ENCODE data around the gene DPEP2. TPM values are rescaled to one million over a fixed set of nuclear protein-coding genes. Genes with fewer than 3 reads are reported as not detected.
"Not testable (repeated sequence)": the region's sequence is repeated elsewhere in the genome, so short reads cannot be mapped to it uniquely, and the experiment has no call there.

DPEP2 gene
- total RNA-seq, 1 donor from 2014 or later: not detected

- Mint-ChIP-seq H3K4me3 (ENCODE audit: unreplicated experiment) (no peak overlapping the region), H3K36me3 (ENCODE audit: low read depth, unreplicated experiment) (peaks cover under 1% of the 10 kb centered on the region), H3K4me1 (ENCODE audit: low read depth, unreplicated experiment) (peaks cover 4% of the 10 kb centered on the region), H3K27me3 (ENCODE audit: low read depth, unreplicated experiment) (peaks cover 15% of the 10 kb centered on the region), H3K27ac (ENCODE audit: unreplicated experiment) (no peak overlapping the region), H3K9me3 (ENCODE audit: unreplicated experiment) (no peaks in the 10 kb centered on the region)
- Histone ChIP-seq H2AFZ (ENCODE audit: low read depth, low read length) (no peak overlapping the region), H3K36me3 (ENCODE audit: insufficient read depth, low read length) (no peaks in the 10 kb centered on the region), H3K9ac (ENCODE audit: low read length) (no peak overlapping the region), H3K4me3 (ENCODE audit: insufficient read depth, low read depth, low read length) (no peak overlapping the region), H3K4me2 (ENCODE audit: low read length) (no peak overlapping the region), H3K27me3 (ENCODE audit: insufficient read depth, low read length) (peaks cover 3% of the 10 kb centered on the region), H3K79me2 (ENCODE audit: insufficient read depth, low read length) (no peaks in the 10 kb centered on the region), H3K27ac (ENCODE audit: low read depth, low read length) (no peak overlapping the region), H3K9me3 (ENCODE audit: insufficient read depth, low read depth, low read length) (no peaks in the 10 kb centered on the region), H3K4me1 (ENCODE audit: insufficient read depth, low read length) (no peaks in the 10 kb centered on the region), H4K20me1 (ENCODE audit: insufficient read depth, low read length) (no peaks in the 10 kb centered on the region)
- FAIRE-seq: no peak
- DNase-seq (ENCODE audit: low read depth): no peak
- TF ChIP-seq EZH2 (IDR thresholded peaks at IDR 0.05; ENCODE audit: insufficient read depth, low read length) (no peak), CTCF (IDR thresholded peaks at IDR 0.05; ENCODE audit: insufficient read depth, low read depth, low read length) (no peak)
Observed at GRCh38 chr16:67996666-67997065, 2.6 kb downstream of the DPEP2 start.

GRCh38 chr16:67995423-67995822 is 3.9 kb downstream of the DPEP2 start:
- DNase-seq (ENCODE audit: low read depth) (no peak), FAIRE-seq (no peak)
- no peaks in the 10 kb centered on the region for H3K36me3 ChIP-seq (ENCODE audit: insufficient read depth, low read length)
- H3K79me2 ChIP-seq (ENCODE audit: insufficient read depth, low read length): no peaks in the 10 kb centered on the region
- H3K4me1 Mint-ChIP-seq (ENCODE audit: low read depth, unreplicated experiment): peaks cover 3% of the 10 kb centered on the region
- peaks cover 23% of the 10 kb centered on the region for H3K27me3 Mint-ChIP-seq (ENCODE audit: low read depth, unreplicated experiment)
- no peak overlapping the region for H3K4me3 Mint-ChIP-seq (ENCODE audit: unreplicated experiment)
- H3K36me3 Mint-ChIP-seq (ENCODE audit: low read depth, unreplicated experiment): peaks cover 2% of the 10 kb centered on the region
- TF ChIP-seq CTCF (IDR thresholded peaks at IDR 0.05; ENCODE audit: insufficient read depth, low read depth, low read length): no peak
- TF ChIP-seq EZH2 (IDR thresholded peaks at IDR 0.05; ENCODE audit: insufficient read depth, low read length): no peak
- H3K4me3 ChIP-seq (ENCODE audit: insufficient read depth, low read depth, low read length): no peak overlapping the region
- no peak overlapping the region for H3K27ac ChIP-seq (ENCODE audit: low read depth, low read length)
- no peaks in the 10 kb centered on the region for H3K9me3 Mint-ChIP-seq (ENCODE audit: unreplicated experiment)
- H3K27me3 ChIP-seq (ENCODE audit: insufficient read depth, low read length): peaks cover 3% of the 10 kb centered on the region
- H4K20me1 ChIP-seq (ENCODE audit: insufficient read depth, low read length): no peaks in the 10 kb centered on the region
- no peak overlapping the region for H3K27ac Mint-ChIP-seq (ENCODE audit: unreplicated experiment)
- no peaks in the 10 kb centered on the region for H3K9me3 ChIP-seq (ENCODE audit: insufficient read depth, low read depth, low read length)
- no peak overlapping the region for H3K9ac ChIP-seq (ENCODE audit: low read length)
- H3K4me1 ChIP-seq (ENCODE audit: insufficient read depth, low read length): no peaks in the 10 kb centered on the region
- no peak overlapping the region for H3K4me2 ChIP-seq (ENCODE audit: low read length)
- H2AFZ ChIP-seq (ENCODE audit: low read depth, low read length): no peak overlapping the region

- H3K9ac ChIP-seq (ENCODE audit: low read length); FAIRE-seq; H3K4me2 ChIP-seq (ENCODE audit: low read length); H3K27ac Mint-ChIP-seq (ENCODE audit: unreplicated experiment); H3K79me2 ChIP-seq (ENCODE audit: insufficient read depth, low read length); H3K4me3 Mint-ChIP-seq (ENCODE audit: unreplicated experiment); H3K9me3 Mint-ChIP-seq (ENCODE audit: unreplicated experiment); H3K27me3 ChIP-seq (ENCODE audit: insufficient read depth, low read length); H3K36me3 Mint-ChIP-seq (ENCODE audit: low read depth, unreplicated experiment); H3K9me3 ChIP-seq (ENCODE audit: insufficient read depth, low read depth, low read length); H3K4me3 ChIP-seq (ENCODE audit: insufficient read depth, low read depth, low read length); DNase-seq (ENCODE audit: low read depth); H3K4me1 ChIP-seq (ENCODE audit: insufficient read depth, low read length); H3K4me1 Mint-ChIP-seq (ENCODE audit: low read depth, unreplicated experiment); H4K20me1 ChIP-seq (ENCODE audit: insufficient read depth, low read length); H3K27ac ChIP-seq (ENCODE audit: low read depth, low read length); H3K36me3 ChIP-seq (ENCODE audit: insufficient read depth, low read length): not testable (repeated sequence)
- peak overlapping the region; percentile 59 for H2AFZ ChIP-seq (ENCODE audit: low read depth, low read length)
- H3K27me3 Mint-ChIP-seq (ENCODE audit: low read depth, unreplicated experiment): peaks cover 29% of the 10 kb centered on the region
Observed at GRCh38 chr16:67994040-67994408, 5.3 kb downstream of the DPEP2 start.
